GM20431 (cell line): ENCODE data around the gene PXN.
"Not testable (repeated sequence)": the region's sequence is repeated elsewhere in the genome, so short reads cannot be mapped to it uniquely, and the experiment has no call there.

Experiments used
- in situ Hi-C: fragments of 300-500 bp; cut with MseI, MboI; formaldehyde crosslinking; loops from one replicate; pipeline ENCODE4 v1.15.0; 2020; ENCODE audit warnings: low sequenced_read_pairs; ENCODE audit not compliant: unreplicated experiment

The PXN gene

GRCh38 chr12:120242971-120243699 is 22.4 kb downstream of the PXN start:
- in situ Hi-C loops: no loop called here

GRCh38 chr12:120242275-120242799 is 23.2 kb downstream of the PXN start:
- in situ Hi-C loops: no loop called here

GRCh38 chr12:120241561-120242274 is 23.8 kb downstream of the PXN start:
- in situ Hi-C loops: no loop called here

GRCh38 chr12:120240495-120240833 is 25.1 kb downstream of the PXN start:
- in situ Hi-C loops: no loop called here

DNA sequence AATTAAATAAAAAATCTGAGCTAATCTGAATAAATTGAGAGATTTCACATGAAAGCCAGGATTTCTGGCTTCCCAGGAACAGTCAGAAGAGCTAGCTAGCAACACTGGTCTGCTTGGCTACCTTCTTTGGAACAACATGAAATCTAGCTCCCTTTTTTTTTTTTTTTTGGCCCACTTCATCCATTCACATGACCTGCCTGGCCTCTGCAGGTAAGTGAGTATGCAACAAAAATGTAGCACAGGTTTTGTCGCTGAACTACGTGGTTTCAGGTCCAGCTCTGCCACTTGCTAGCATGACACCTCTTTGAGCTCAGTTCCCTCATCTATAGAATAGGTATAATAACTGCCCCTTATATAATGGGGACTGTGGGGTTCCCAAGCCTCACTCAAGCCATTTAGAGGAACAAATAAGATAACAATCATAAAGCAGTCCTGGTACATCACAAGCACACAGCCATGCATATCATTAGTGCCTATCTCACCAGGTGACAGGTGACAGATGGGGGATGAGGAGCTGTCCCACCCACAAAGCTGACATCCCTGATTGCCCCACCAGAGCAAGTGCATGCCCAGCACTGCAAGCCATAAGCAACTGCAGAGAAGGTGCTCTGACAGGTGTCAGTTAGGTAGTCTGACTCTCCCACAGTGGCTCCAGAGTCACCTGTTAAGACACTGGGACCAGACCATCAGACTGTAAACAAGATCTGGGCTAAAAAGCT is 25.6 kb downstream of the PXN start:
- in situ Hi-C loops: no loop called here

- in situ Hi-C loops: no loop called here
Observed at GRCh38 chr12:120238839-120239445, 26.6 kb downstream of the PXN start.

- in situ Hi-C loops: no loop called here
Observed at GRCh38 chr12:120238217-120238616, 27.3 kb downstream of the PXN start.

- in situ Hi-C loops: no loop called here
Observed at GRCh38 chr12:120237360-120238171, 28.0 kb downstream of the PXN start.

- in situ Hi-C loops: not testable (repeated sequence)
Observed at GRCh38 chr12:120236809-120237208, 28.7 kb downstream of the PXN start.

GRCh38 chr12:120235369-120236323 is 29.9 kb downstream of the PXN start:
- in situ Hi-C loops: no loop called here

- in situ Hi-C loops: no loop called here
Observed at GRCh38 chr12:120234643-120235368, 30.7 kb downstream of the PXN start.

- in situ Hi-C loops: no loop called here
Observed at GRCh38 chr12:120231316-120232011, 34.1 kb downstream of the PXN start.

DNA sequence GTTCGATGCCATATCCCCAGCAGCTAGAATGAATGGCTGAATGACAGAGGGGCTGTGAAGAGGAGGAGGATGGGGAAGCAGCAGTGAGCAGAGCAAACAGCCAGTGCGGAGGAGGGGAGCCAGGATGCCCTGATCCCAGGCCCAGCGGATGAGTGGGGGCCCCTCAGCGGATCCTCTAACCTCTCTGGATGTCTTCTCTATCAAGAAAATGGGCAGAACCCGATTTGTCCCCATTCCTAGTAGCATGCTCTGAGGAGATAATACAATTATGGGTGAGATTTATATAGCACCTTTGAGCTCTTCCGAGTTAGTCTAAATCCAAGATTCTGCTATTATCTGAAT is 34.6 kb downstream of the PXN start:
- in situ Hi-C loops: no loop called here

- in situ Hi-C loops: no loop called here
Observed at GRCh38 chr12:120230326-120230973, 35.1 kb downstream of the PXN start.

DNA sequence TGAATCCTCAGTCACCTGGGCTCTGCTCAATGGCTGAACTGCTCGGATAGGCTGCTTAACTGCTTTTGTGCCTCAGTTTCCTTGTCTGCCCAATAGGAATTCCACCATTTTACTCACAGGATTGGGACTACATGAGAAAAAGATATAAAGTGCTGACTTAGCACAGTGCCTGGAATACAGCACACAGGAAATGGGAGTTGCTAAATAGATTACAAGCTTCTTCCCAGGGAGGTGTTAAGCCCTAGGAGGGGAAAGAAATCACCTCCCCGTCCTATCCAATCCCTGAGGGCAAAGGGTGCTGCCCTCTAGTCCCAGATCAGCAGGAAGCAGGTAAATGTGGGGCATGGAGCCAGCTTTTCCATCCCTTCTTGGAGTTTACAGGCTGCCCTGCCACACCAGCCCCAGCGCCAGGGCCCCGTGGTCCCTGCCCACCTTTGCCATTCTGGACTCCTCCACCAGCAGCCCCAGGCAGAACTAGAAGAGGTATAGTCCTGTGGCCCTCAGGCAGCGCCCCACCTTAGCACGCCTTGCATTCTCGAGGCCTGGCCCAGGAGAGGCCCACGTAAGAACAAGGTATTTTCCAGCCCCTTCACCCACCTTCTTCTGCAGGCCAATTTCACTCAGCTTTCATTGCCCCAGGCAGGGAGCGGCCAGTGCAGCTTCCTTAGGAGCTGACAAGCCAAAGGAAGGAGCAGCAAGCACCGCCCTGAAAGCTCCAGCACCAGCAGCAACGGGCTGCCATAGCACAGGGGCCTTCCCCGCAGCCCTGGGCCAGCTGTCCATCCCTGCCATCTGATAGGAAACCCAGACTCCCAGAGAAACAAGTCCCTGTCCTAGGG is 35.8 kb downstream of the PXN start:
- in situ Hi-C loops: loop anchor here (10.0 kb wide), 1 partner anchor 45 kb away; no protein-coding TSS in a partner anchor

GRCh38 chr12:120229071-120229486 is 36.5 kb downstream of the PXN start:
- in situ Hi-C loops: loop anchor here (10.0 kb wide), 1 partner anchor 46 kb away; no protein-coding TSS in a partner anchor
